ENCODE results near the gene IER3. TPM values are rescaled to one million over a fixed set of nuclear protein-coding genes. Genes with fewer than 3 reads are reported as not detected.

Gene IER3
- total and polyA plus RNA-seq, 9 of the 15 experiments (the other 6 are each of a cell fraction or from before 2014, with no cell fraction given), result 1.5 to 30.0 (median 11.5) TPM

GRCh38 chr6:30741789-30742315 lies 2.5 kb downstream of the IER3 start (continued):
- TF ChIP-seq CHD1 (IDR thresholded peaks at IDR 0.05; ENCODE audit: low read length), result peak; percentile 66
- no peak for TF ChIP-seq SLC30A9 (CRISPR knock-in tag; IDR thresholded peaks at IDR 0.05)
- TF ChIP-seq FOXA1 (IDR thresholded peaks at IDR 0.05; ENCODE audit: borderline replicate concordance), result no peak
- no peak for TF ChIP-seq TCF15 (CRISPR knock-in tag; IDR thresholded peaks at IDR 0.05)
- TF ChIP-seq THRA (IDR thresholded peaks at IDR 0.05), result no peak
- no peak for TF ChIP-seq ZNF408 (CRISPR knock-in tag; IDR thresholded peaks at IDR 0.05; ENCODE audit: low read depth)
- TF ChIP-seq YBX1 (IDR thresholded peaks at IDR 0.05), result no peak
- TF ChIP-seq SNAPC5 (CRISPR knock-in tag; IDR thresholded peaks at IDR 0.05), result no peak
- no peak for TF ChIP-seq ZNF589 (CRISPR knock-in tag; IDR thresholded peaks at IDR 0.05; ENCODE audit: low read depth)
- no peak for TF ChIP-seq SPI1 (IDR thresholded peaks at IDR 0.05; ENCODE audit: borderline replicate concordance, low read depth, low read length)
- 0 out of 2 replicates have a peak, but pooled peaks have one; percentile 50 for TF ChIP-seq NR2C2 (CRISPR knock-in tag; IDR thresholded peaks at IDR 0.05)
- TF ChIP-seq NR2C2 (tag; IDR thresholded peaks at IDR 0.05), result no peak
- no peak for TF ChIP-seq ZFP36 (IDR thresholded peaks at IDR 0.05; ENCODE audit: low read depth, low read length, partially characterized antibody)
- no peak for TF ChIP-seq BCOR (IDR thresholded peaks at IDR 0.05)
- TF ChIP-seq THAP7 (CRISPR knock-in tag; IDR thresholded peaks at IDR 0.05), result no peak
- no peak for TF ChIP-seq XRCC3 (IDR thresholded peaks at IDR 0.05)
- TF ChIP-seq GTF3C2 (IDR thresholded peaks at IDR 0.05; ENCODE audit: borderline replicate concordance, extremely low read depth, insufficient read length), result no peak
- no peak for TF ChIP-seq KHSRP (IDR thresholded peaks at IDR 0.05)
- TF ChIP-seq CTCF (IDR thresholded peaks at IDR 0.05 in 2 of 3, conservative IDR thresholded peaks at IDR 0.05 in 1 of 3; ENCODE audit: insufficient read depth in 2 of 3, low read depth in 1 of 3, low read length in 3 of 3), result no peak
- TF ChIP-seq NFE2 (IDR thresholded peaks at IDR 0.05; ENCODE audit: low read depth), result no peak
- TF ChIP-seq FIP1L1 (IDR thresholded peaks at IDR 0.05; ENCODE audit: low read depth, low read length, poor library complexity, severe bottlenecking), result no peak
